Ovary (tissue), 3 donors: Measurements from ENCODE around the gene OSBPL3.

ENCODE experiments used
- POLR2A ChIP-seq: fragments of 450-650 bp; IDR thresholded peaks from one replicate; pipeline ENCODE4 v1.6.1; 2017; ENCODE audit warnings: antibody characterized with exemption, mild to moderate bottlenecking, moderate library complexity
- TF ChIP-seq, protein P1 (sequence below), 3 donors: fragments of 450-650 bp in 2 of 3; fragments of 200-600 bp in 1 of 3; IDR thresholded peaks; one replicate each; pipeline versions ENCODE4 v1.5.1 to v1.8.0; 2016 to 2022; ENCODE audit warnings: antibody characterized with exemption in 3 of 3, mild to moderate bottlenecking in 1 of 3
- donor health status: DM: no; HTN: no; CAD: no.

- TF ChIP-seq POLR2A: no peak
- TF ChIP-seq, protein P1, sequence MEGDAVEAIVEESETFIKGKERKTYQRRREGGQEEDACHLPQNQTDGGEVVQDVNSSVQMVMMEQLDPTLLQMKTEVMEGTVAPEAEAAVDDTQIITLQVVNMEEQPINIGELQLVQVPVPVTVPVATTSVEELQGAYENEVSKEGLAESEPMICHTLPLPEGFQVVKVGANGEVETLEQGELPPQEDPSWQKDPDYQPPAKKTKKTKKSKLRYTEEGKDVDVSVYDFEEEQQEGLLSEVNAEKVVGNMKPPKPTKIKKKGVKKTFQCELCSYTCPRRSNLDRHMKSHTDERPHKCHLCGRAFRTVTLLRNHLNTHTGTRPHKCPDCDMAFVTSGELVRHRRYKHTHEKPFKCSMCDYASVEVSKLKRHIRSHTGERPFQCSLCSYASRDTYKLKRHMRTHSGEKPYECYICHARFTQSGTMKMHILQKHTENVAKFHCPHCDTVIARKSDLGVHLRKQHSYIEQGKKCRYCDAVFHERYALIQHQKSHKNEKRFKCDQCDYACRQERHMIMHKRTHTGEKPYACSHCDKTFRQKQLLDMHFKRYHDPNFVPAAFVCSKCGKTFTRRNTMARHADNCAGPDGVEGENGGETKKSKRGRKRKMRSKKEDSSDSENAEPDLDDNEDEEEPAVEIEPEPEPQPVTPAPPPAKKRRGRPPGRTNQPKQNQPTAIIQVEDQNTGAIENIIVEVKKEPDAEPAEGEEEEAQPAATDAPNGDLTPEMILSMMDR (IDR thresholded peaks at IDR 0.05): no peak
These were observed 33.5 kb downstream of the OSBPL3 start for GRCh38 chr7:24946467-24946866.
